HG03025 (cell line): Measurements from ENCODE around the gene LGI4.
"Not testable (repeated sequence)": the region's sequence is repeated elsewhere in the genome, so short reads cannot be mapped to it uniquely, and the experiment has no call there.

ENCODE experiments used
- ATAC-seq: cut with Tn5 transposase; IDR thresholded peaks from one replicate; pipeline ENCODE4 v1.9.1; 2021; ENCODE audit warnings: mild to moderate bottlenecking, moderate library complexity; ENCODE audit not compliant: unreplicated experiment, low FRiP score

The LGI4 gene

GRCh38 chr19:35142606-35143230, 7.9 kb upstream of the LGI4 start:
- ATAC-seq = no peak

GRCh38 chr19:35141837-35142605, 7.2 kb upstream of the LGI4 start:
- no peak for ATAC-seq

DNA sequence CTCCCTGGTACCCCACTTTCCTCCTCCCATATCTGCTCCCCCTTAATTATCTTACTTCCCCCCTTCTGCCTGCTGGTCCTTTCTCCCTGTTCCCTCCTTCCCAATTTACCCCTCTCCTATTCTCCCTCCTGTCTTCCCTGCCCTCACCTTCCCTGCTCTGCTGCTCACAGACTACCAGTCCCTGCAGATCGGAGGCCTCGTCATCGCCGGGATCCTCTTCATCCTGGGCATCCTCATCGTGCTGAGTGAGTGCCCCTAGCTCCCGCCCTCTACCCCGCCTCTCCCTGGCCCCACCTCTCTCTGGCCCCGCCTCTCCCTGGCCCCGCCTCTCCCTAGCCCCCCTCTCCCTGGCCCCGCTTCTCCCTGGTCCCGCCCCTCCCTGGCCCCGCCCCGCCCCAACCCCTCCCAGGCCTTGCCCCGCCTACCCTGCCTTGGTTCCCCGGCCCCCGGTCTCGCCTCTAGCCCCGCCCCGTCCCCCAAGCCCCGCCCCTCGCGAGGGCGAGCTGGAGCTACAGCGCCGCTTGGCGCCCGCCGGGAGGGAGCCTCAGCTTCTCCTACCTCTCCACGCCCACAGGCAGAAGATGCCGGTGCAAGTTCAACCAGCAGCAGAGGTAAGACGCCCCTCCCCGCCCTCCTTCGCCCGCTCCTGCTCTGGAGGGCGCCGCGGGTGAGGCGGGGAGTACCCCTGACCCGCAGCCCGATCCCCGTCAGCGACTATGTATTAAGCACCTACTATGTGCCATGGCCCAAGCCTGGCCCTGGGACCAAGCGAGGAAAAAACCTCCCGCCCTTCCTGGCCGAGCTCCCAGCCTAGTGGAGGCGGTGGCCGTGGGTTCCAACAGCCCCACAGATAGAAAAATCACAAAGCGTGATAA, 6.3 kb upstream of the LGI4 start:
- ATAC-seq = no peak

- no peak for ATAC-seq
Measured at GRCh38 chr19:35140207-35140961, 5.5 kb upstream of the LGI4 start.

GRCh38 chr19:35138305-35138892, 3.5 kb upstream of the LGI4 start, which contains the start of gene FXYD1:
Gene FXYD1, plus strand, starts transcription at chr19:35138824. Its CDS starts 1,256 bp downstream, at chr19:35140080.
- no peak for ATAC-seq

DNA sequence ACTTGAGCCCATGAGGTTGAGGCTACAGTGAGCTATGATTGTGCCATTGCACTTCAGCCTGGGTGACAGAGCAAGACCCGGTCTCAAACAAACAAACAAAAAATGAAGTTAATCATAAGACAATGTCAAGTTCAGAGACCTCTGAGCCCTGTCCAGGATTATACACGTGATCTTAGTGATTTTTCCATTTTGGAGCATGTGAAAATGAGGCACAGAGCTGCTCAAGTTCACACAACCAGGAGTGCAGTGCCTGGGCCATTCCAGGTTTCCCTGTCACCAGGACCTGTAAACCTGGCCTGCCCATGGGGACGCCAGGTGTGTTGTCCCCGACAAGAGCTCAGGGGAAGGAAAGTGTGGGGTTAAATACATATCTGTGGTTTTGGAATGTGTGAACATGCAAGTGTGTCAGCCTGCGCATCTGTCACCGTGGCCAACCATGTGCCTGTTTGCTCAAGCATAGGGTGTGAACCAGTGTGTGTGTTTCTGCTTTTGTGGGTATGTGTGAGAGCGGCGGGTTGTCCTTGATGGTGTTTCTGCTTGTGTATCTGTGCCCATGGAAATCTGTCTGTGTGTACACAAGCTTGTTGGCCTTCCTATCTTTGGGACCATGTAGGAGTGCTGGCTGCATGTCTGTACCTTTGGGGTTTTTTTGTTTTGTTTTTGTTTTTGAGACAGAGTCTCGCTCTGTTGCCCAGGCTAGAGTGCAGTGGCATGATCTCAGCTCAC, 2.3 kb upstream of the LGI4 start:
- no peak for ATAC-seq

DNA sequence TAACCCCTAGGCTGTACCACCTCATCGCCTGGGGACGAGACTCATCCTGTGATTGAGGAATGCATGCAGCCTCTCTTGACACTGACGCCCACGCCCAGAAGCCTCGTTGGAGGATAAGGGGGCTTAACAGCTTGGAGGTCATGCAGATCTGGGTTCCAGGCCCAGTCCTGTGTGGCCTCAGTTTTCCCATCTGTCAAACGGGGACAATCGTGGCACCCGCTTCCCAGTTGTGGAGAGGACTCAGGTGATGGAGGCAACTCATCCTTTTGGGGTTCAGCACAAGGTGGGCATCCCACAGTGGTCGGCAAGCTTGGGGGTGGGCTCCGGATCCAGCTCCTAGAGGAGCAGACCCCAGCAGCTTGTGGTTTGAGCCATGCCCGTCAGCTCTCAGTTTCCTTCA, 1.4 kb upstream of the LGI4 start:
- ATAC-seq = no peak

DNA sequence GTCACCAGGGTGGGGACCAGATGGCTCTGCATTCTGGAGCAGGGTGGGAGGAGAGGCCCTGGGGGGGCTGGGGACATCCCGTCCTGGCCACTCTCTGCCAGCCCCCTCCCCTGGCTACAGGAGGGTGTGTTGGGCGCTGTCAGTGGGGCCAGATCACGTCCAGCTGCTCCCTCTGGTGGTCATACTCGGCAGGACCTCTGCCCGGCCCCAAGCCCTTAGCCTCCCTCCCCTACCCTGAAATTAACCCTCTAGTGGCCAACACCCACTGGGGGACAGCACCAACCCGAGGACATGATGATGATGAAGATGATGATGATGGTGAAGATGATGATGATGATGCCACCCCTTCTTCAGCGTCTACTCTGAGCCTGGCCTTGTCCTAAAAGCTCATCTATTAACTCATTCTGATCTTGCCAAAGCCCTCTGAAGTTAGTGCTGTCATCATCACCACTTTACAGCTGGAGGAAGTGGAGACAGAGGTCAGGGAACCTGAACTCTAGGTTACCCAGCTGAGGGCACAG, 590 bp upstream of the LGI4 start:
- ATAC-seq = no peak

- ATAC-seq = no peak
Measured at GRCh38 chr19:35133826-35134225, 1.0 kb downstream of the LGI4 start.

GRCh38 chr19:35132254-35132653, 2.6 kb downstream of the LGI4 start:
- no peak for ATAC-seq

- no peak for ATAC-seq
Measured at GRCh38 chr19:35130761-35131720, 3.8 kb downstream of the LGI4 start.

GRCh38 chr19:35129724-35130274, 5.1 kb downstream of the LGI4 start:
- not testable (repeated sequence) for ATAC-seq

- ATAC-seq = no peak
Measured at GRCh38 chr19:35128398-35129057, 6.3 kb downstream of the LGI4 start.

DNA sequence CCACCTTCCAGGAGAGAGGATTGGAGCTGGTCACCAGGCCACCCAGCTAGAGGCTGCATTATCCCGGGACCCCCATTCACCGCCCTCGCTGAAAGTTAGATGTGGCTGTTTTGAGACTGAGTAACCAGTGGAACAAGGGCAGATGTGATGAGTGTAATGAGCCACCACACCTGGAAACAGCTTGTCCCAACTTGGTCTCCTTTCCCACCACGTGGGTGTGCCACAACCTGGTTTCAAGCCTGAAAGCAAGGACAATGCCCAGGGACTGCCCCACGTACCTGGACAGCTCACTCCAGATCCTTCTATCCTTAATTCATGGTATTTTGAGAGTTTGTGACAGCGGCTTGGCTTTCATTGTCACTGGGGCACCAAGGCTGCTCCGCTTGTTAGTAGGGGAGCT, 7.0 kb downstream of the LGI4 start:
- no peak for ATAC-seq

DNA sequence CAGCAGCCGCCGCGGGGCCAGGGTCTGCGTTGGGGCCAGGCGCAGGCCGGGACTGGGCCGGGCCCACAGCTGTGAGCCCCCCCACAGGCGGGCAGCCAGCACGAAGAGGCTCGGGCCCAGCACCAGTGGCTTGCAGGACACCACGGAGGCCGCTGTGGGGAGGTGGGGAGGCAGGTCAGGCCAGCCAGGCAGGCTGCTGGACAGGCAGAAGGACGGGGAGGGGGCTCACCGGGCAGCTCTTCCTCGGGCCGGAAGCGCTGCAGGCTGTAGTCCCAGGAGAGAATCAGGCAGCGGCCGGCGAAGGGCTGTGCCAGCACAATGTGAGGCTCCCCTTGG, 8.3 kb downstream of the LGI4 start:
- no peak for ATAC-seq

GRCh38 chr19:35125749-35126623, 8.9 kb downstream of the LGI4 start:
- ATAC-seq = no peak
